Peyer's patch (tissue), 4 donors: ENCODE data around the gene NFS1.

Source experiments
- POLR2A ChIP-seq, 2 donors: fragments of 450-650 bp; IDR thresholded peaks; one replicate each; pipeline ENCODE4 v1.5.1; 2017; ENCODE audit warnings: antibody characterized with exemption in 2 of 2, mild to moderate bottlenecking in 2 of 2, moderate library complexity in 2 of 2
- TF ChIP-seq, protein P1 (sequence below), 6 experiments: fragments of 450-650 bp in 4 of 6; fragments of 200-600 bp in 2 of 6; sonication (generic) in 1 of 6; IDR thresholded peaks; one replicate each; pipeline ENCODE4 v1.5.1; 2017 to 2019; ENCODE audit warnings: antibody characterized with exemption in 6 of 6, mild to moderate bottlenecking in 3 of 6, moderate library complexity in 1 of 6

DNA sequence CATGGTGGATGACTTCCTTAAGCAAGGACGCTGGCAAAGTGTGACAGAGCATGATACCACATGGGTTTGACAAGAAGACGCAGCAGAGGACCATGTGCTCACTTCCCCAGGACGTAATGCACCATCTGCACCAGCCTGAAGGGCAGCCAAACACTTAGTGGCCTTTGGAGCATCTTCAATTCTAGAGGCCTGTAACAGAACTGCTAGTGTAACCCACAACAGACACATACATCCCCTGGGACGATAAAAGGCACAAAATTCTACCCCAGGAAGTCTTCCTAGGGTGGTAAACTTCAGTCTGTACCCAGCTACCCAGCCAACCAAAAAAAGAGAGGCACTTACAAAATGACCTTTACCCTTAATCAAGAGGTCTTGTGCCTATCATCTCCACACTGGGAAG, 25.3 kb downstream of the NFS1 start:
- TF ChIP-seq, protein P1, sequence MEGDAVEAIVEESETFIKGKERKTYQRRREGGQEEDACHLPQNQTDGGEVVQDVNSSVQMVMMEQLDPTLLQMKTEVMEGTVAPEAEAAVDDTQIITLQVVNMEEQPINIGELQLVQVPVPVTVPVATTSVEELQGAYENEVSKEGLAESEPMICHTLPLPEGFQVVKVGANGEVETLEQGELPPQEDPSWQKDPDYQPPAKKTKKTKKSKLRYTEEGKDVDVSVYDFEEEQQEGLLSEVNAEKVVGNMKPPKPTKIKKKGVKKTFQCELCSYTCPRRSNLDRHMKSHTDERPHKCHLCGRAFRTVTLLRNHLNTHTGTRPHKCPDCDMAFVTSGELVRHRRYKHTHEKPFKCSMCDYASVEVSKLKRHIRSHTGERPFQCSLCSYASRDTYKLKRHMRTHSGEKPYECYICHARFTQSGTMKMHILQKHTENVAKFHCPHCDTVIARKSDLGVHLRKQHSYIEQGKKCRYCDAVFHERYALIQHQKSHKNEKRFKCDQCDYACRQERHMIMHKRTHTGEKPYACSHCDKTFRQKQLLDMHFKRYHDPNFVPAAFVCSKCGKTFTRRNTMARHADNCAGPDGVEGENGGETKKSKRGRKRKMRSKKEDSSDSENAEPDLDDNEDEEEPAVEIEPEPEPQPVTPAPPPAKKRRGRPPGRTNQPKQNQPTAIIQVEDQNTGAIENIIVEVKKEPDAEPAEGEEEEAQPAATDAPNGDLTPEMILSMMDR (IDR thresholded peaks at IDR 0.05): no peak
- no peak for TF ChIP-seq POLR2A (IDR thresholded peaks at IDR 0.05)
